HL-60/S4 treated with retinoic acid at 250 ng/mL for 4 days and 3 days (cell line): ENCODE measurements around the gene FXYD5.

Experiments used
- in situ Hi-C: fragments of 300-500 bp; cut with MboI; formaldehyde crosslinking; loops from 2 replicates; pipeline ENCODE4 v1.7.0; 2022; ENCODE audit warnings: low sequenced_read_pairs

Gene FXYD5

GRCh38 chr19:35153701-35154524, 622 bp upstream of the FXYD5 start:
- in situ Hi-C loops, result no loop called here

- in situ Hi-C loops, result no loop called here
Measured at GRCh38 chr19:35155441-35155840, 906 bp downstream of the FXYD5 start.

- in situ Hi-C loops, result no loop called here
Measured at GRCh38 chr19:35155981-35156672, 1.6 kb downstream of the FXYD5 start.

GRCh38 chr19:35156673-35157014, 2.1 kb downstream of the FXYD5 start:
- in situ Hi-C loops, result no loop called here

- in situ Hi-C loops, result no loop called here
Measured at GRCh38 chr19:35157431-35157830, 2.9 kb downstream of the FXYD5 start.

- in situ Hi-C loops, result no loop called here
Measured at GRCh38 chr19:35159606-35160005, 5.1 kb downstream of the FXYD5 start.

GRCh38 chr19:35160629-35161433, 6.3 kb downstream of the FXYD5 start:
- in situ Hi-C loops, result no loop called here

GRCh38 chr19:35161434-35161743, 6.9 kb downstream of the FXYD5 start:
- in situ Hi-C loops, result no loop called here

- in situ Hi-C loops, result no loop called here
Measured at GRCh38 chr19:35162471-35163326, 8.2 kb downstream of the FXYD5 start.

- in situ Hi-C loops, result no loop called here
Measured at GRCh38 chr19:35164418-35164817, 9.9 kb downstream of the FXYD5 start.

GRCh38 chr19:35165200-35166058, 10.9 kb downstream of the FXYD5 start:
- in situ Hi-C loops, result no loop called here

GRCh38 chr19:35166100-35167063, 11.8 kb downstream of the FXYD5 start:
- in situ Hi-C loops, result no loop called here

GRCh38 chr19:35167251-35168119, 12.9 kb downstream of the FXYD5 start:
- in situ Hi-C loops, result no loop called here

GRCh38 chr19:35168196-35168595, 13.7 kb downstream of the FXYD5 start:
- in situ Hi-C loops, result no loop called here

GRCh38 chr19:35169221-35169995, 14.9 kb downstream of the FXYD5 start:
- in situ Hi-C loops, result no loop called here

GRCh38 chr19:35170359-35171061, 16.0 kb downstream of the FXYD5 start:
- in situ Hi-C loops, result no loop called here
